ENCODE results near the gene CLEC4E.
"Not testable (repeated sequence)": the region's sequence is repeated elsewhere in the genome, so short reads cannot be mapped to it uniquely, and the experiment has no call there.

GRCh38 chr12:8584478-8584877, 43.8 kb upstream of the CLEC4E start:
- not testable (repeated sequence) for TF ChIP-seq CTCF (IDR thresholded peaks at IDR 0.05; ENCODE audit: poor library complexity); EZH2 (IDR thresholded peaks at IDR 0.05; ENCODE audit: borderline replicate concordance); EZH2phosphoT487 (IDR thresholded peaks at IDR 0.05; ENCODE audit: low read depth, severe bottlenecking, unreplicated experiment)

Data from hepatocyte (in vitro differentiated cells).